Liver (tissue), 9 donors: Measurements from ENCODE around the gene TUBB3. TPM values are rescaled to one million over a fixed set of nuclear protein-coding genes. Genes with fewer than 3 reads are reported as not detected.

ENCODE experiments used
- DNase-seq: peaks from one replicate; pipeline ENCODE4 v3.0.0-alpha.2; 2017; ENCODE audit warnings: low spot score
- H3K27ac ChIP-seq, 2 donors: one replicate each; pipeline ENCODE4 v1.7.0; 2013; ENCODE audit warnings: inconsistent platforms in 2 of 2, low read length in 2 of 2, control low read depth in 1 of 2, low read depth in 1 of 2, mild to moderate bottlenecking in 1 of 2
- H3K27me3 ChIP-seq, 4 donors: one replicate each; pipeline versions ENCODE4 v1.6.1 to v1.7.0; 2013; ENCODE audit warnings: low read length in 3 of 4, inconsistent platforms in 1 of 4, mild to moderate bottlenecking in 1 of 4, moderate library complexity in 1 of 4; ENCODE audit not compliant: control insufficient read depth in 4 of 4, insufficient read depth in 4 of 4
- H3K36me3 ChIP-seq, 4 donors: one replicate each; pipeline versions ENCODE4 v1.6.1 to v1.7.0; 2013; ENCODE audit warnings: low read length in 3 of 4, mild to moderate bottlenecking in 3 of 4, low read depth in 1 of 4, moderate library complexity in 1 of 4; ENCODE audit not compliant: control insufficient read depth in 4 of 4, insufficient read depth in 3 of 4
- H3K4me1 ChIP-seq, 4 donors: one replicate each; pipeline versions ENCODE4 v1.6.1 to v1.7.0; 2013; ENCODE audit warnings: low read length in 3 of 4, mild to moderate bottlenecking in 3 of 4, moderate library complexity in 1 of 4; ENCODE audit not compliant: control insufficient read depth in 4 of 4, insufficient read depth in 4 of 4
- H3K4me3 ChIP-seq, 3 donors: one replicate each; pipeline versions ENCODE4 v1.6.1 to v1.7.0; 2013; ENCODE audit warnings: low read length in 3 of 3, control low read depth in 1 of 3, low read depth in 1 of 3, mild to moderate bottlenecking in 1 of 3
- H3K9ac ChIP-seq, 2 donors: one replicate each; pipeline ENCODE4 v1.7.0; 2013; ENCODE audit warnings: low read length in 2 of 2, mild to moderate bottlenecking in 2 of 2, moderate library complexity in 2 of 2, control low read depth in 1 of 2, low read depth in 1 of 2
- H3K9me3 ChIP-seq, 4 donors: one replicate each; pipeline versions ENCODE4 v1.6.1 to v1.7.0; 2013; ENCODE audit warnings: low read length in 3 of 4; ENCODE audit not compliant: control insufficient read depth in 4 of 4
- EGR1 ChIP-seq, 2 donors: IDR thresholded peaks; 2 replicates each; pipeline ENCODE4 v1.6.1; 2016 to 2018; ENCODE audit warnings: antibody characterized with exemption in 2 of 2, low read depth in 2 of 2
- FOXA1 ChIP-seq: IDR thresholded peaks from 2 replicates; pipeline ENCODE4 v1.6.1; 2016; ENCODE audit warnings: antibody characterized with exemption
- FOXA2 ChIP-seq: IDR thresholded peaks from 2 replicates; pipeline ENCODE4 v1.6.1; 2016; ENCODE audit warnings: antibody characterized with exemption
- GABPA ChIP-seq, 2 donors: IDR thresholded peaks in 1 of 2; conservative IDR thresholded peaks in 1 of 2; 2 replicates each; pipeline ENCODE4 v1.6.1; 2016; ENCODE audit warnings: antibody characterized with exemption in 2 of 2, mild to moderate bottlenecking in 1 of 2, moderate library complexity in 1 of 2
- HNF4A ChIP-seq, 2 donors: conservative IDR thresholded peaks; 2 replicates each; pipeline ENCODE4 v1.6.1; 2016; ENCODE audit warnings: antibody characterized with exemption in 2 of 2, mild to moderate bottlenecking in 2 of 2
- HNF4G ChIP-seq: IDR thresholded peaks from 2 replicates; pipeline ENCODE4 v1.6.1; 2016; ENCODE audit warnings: antibody characterized with exemption
- JUND ChIP-seq, 2 donors: IDR thresholded peaks; 2 replicates each; pipeline ENCODE4 v1.6.1; 2016; ENCODE audit warnings: antibody characterized with exemption in 2 of 2
- NR2F2 ChIP-seq: IDR thresholded peaks from 2 replicates; pipeline ENCODE4 v1.6.1; 2016; ENCODE audit warnings: antibody characterized with exemption
- RAD21 ChIP-seq, 2 donors: IDR thresholded peaks; 2 replicates each; pipeline ENCODE4 v1.6.1; 2016; ENCODE audit warnings: antibody characterized with exemption in 2 of 2, mild to moderate bottlenecking in 2 of 2
- RXRA ChIP-seq, 2 donors: IDR thresholded peaks; 2 replicates each; pipeline ENCODE4 v1.6.1; 2017 to 2018; ENCODE audit warnings: antibody characterized with exemption in 2 of 2, mild to moderate bottlenecking in 1 of 2
- SP1 ChIP-seq: IDR thresholded peaks from 2 replicates; pipeline ENCODE4 v1.6.1; 2018; ENCODE audit warnings: antibody characterized with exemption, mild to moderate bottlenecking
- WGBS: extraction: QIAGEN DNeasy Blood & Tissue Kit; methylation state at CpG from one replicate; pipeline ENCODE4 v1.1.7; 2013; 5-methylcytosine and 5-hydroxymethylcytosine counted together
- polyA plus RNA-seq, 2 donors: library from polyadenylated mRNA; stranded (reverse) in 1 of 2; unstranded in 1 of 2; fragments of 200-250 nt in 1 of 2; fragments of >200 nt in 1 of 2; fragmentation: Nextera tagmentation in 1 of 2; extraction: Ambion mirVana in 1 of 2; gene quantifications; one replicate each; pipeline versions ENCODE4 v1.2.1 to v1.2.3, GENCODE V29; 2013 to 2015
- total RNA-seq, 2 donors: library from RNA; depleted of rRNA; stranded (reverse); fragments of >200 nt; gene quantifications; one replicate each; pipeline ENCODE4 v1.2.3, GENCODE V29; 2014
- TF ChIP-seq, protein P1 (sequence below): IDR thresholded peaks from 2 replicates; pipeline ENCODE4 v1.6.1; 2016; ENCODE audit warnings: antibody characterized with exemption
- TF ChIP-seq, protein P2 (sequence below): IDR thresholded peaks from 2 replicates; pipeline ENCODE4 v1.6.1; 2016; ENCODE audit warnings: antibody characterized with exemption
- TF ChIP-seq, protein P3 (sequence below): IDR thresholded peaks from 2 replicates; pipeline ENCODE4 v1.6.1; 2016; ENCODE audit warnings: antibody characterized with exemption
- TF ChIP-seq, protein P4 (sequence below): fragments of 150-350 bp; IDR thresholded peaks from 2 replicates; pipeline ENCODE4 v1.5.1; 2017; ENCODE audit warnings: improper control_type of control experiment, low read depth, low read length; ENCODE audit not compliant: missing input control
- TF ChIP-seq, protein P5 (sequence below): IDR thresholded peaks from 2 replicates; pipeline ENCODE4 v1.6.1; 2016; ENCODE audit warnings: antibody characterized with exemption, mild to moderate bottlenecking
- donor health status: healthy.
- donor health status: healthy.
- donor health status: healthy.
- donor health status: healthy.
- donor health status: healthy.

Gene TUBB3
- total and polyA plus RNA-seq, 4 donors, result 0.17 to 0.89 (median 0.25) TPM; not detected in 1

DNA sequence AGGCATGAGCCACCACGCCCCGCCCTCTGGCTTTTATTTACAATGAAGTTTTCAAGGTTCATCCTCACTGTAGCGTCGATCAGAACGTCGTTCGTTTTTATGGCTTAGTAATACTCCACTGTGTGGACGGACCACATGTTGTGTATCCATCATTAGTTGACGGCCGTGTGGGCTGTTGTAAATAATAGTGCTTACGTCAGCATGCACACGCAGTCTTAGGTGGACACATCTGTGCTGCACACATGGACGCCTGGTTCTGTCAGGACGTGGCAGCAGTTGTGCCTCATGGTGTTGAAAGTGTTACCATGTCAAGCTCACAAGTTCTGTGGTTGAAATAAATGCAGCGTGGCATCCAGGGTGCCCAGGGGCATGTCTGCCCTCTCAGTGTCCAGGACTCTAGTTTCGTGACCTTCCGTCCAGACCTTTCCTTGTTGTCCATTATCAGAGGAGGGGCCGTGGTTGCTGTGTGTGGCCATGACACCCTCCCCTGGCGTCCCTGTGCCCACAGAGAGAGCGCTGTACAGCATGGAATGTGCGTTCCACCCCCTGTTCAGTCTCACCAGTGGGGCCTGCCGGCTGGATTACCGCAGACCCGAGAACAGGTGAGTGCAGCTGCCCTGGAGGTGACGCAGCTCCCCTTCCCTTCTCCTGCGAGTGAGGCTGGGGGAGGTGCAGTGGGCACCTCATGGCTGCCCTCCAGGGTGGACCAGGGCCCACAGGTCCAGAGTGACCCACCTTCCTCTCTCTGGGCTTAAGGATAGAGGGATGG lies 27.5 kb upstream of the TUBB3 start:
- no peak for DNase-seq
- whole genome bisulfite sequencing, result 95% methylated on average over 26 of the region's 26 CpGs
- no peaks in the 10 kb centered on the region for H3K4me1 ChIP-seq
- no peak overlapping the region for H3K27ac ChIP-seq
- TF ChIP-seq, protein P1, sequence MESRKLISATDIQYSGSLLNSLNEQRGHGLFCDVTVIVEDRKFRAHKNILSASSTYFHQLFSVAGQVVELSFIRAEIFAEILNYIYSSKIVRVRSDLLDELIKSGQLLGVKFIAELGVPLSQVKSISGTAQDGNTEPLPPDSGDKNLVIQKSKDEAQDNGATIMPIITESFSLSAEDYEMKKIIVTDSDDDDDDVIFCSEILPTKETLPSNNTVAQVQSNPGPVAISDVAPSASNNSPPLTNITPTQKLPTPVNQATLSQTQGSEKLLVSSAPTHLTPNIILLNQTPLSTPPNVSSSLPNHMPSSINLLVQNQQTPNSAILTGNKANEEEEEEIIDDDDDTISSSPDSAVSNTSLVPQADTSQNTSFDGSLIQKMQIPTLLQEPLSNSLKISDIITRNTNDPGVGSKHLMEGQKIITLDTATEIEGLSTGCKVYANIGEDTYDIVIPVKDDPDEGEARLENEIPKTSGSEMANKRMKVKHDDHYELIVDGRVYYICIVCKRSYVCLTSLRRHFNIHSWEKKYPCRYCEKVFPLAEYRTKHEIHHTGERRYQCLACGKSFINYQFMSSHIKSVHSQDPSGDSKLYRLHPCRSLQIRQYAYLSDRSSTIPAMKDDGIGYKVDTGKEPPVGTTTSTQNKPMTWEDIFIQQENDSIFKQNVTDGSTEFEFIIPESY, result no peak
- no peak for TF ChIP-seq FOXA1
- no peak for TF ChIP-seq RXRA (IDR thresholded peaks at IDR 0.05)
- TF ChIP-seq, protein P2, sequence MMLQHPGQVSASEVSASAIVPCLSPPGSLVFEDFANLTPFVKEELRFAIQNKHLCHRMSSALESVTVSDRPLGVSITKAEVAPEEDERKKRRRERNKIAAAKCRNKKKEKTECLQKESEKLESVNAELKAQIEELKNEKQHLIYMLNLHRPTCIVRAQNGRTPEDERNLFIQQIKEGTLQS, result no peak
- TF ChIP-seq RAD21 (IDR thresholded peaks at IDR 0.05), result no peak
- TF ChIP-seq HNF4A (conservative IDR thresholded peaks at IDR 0.05), result no peak
- TF ChIP-seq JUND (IDR thresholded peaks at IDR 0.05), result no peak
- TF ChIP-seq NR2F2, result no peak
- TF ChIP-seq, protein P3, sequence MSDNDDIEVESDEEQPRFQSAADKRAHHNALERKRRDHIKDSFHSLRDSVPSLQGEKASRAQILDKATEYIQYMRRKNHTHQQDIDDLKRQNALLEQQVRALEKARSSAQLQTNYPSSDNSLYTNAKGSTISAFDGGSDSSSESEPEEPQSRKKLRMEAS, result no peak
- TF ChIP-seq, protein P4, sequence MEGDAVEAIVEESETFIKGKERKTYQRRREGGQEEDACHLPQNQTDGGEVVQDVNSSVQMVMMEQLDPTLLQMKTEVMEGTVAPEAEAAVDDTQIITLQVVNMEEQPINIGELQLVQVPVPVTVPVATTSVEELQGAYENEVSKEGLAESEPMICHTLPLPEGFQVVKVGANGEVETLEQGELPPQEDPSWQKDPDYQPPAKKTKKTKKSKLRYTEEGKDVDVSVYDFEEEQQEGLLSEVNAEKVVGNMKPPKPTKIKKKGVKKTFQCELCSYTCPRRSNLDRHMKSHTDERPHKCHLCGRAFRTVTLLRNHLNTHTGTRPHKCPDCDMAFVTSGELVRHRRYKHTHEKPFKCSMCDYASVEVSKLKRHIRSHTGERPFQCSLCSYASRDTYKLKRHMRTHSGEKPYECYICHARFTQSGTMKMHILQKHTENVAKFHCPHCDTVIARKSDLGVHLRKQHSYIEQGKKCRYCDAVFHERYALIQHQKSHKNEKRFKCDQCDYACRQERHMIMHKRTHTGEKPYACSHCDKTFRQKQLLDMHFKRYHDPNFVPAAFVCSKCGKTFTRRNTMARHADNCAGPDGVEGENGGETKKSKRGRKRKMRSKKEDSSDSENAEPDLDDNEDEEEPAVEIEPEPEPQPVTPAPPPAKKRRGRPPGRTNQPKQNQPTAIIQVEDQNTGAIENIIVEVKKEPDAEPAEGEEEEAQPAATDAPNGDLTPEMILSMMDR, result no peak
- no peak for TF ChIP-seq SP1
- TF ChIP-seq, protein P5, sequence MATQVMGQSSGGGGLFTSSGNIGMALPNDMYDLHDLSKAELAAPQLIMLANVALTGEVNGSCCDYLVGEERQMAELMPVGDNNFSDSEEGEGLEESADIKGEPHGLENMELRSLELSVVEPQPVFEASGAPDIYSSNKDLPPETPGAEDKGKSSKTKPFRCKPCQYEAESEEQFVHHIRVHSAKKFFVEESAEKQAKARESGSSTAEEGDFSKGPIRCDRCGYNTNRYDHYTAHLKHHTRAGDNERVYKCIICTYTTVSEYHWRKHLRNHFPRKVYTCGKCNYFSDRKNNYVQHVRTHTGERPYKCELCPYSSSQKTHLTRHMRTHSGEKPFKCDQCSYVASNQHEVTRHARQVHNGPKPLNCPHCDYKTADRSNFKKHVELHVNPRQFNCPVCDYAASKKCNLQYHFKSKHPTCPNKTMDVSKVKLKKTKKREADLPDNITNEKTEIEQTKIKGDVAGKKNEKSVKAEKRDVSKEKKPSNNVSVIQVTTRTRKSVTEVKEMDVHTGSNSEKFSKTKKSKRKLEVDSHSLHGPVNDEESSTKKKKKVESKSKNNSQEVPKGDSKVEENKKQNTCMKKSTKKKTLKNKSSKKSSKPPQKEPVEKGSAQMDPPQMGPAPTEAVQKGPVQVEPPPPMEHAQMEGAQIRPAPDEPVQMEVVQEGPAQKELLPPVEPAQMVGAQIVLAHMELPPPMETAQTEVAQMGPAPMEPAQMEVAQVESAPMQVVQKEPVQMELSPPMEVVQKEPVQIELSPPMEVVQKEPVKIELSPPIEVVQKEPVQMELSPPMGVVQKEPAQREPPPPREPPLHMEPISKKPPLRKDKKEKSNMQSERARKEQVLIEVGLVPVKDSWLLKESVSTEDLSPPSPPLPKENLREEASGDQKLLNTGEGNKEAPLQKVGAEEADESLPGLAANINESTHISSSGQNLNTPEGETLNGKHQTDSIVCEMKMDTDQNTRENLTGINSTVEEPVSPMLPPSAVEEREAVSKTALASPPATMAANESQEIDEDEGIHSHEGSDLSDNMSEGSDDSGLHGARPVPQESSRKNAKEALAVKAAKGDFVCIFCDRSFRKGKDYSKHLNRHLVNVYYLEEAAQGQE, result no peak
- TF ChIP-seq GABPA (IDR thresholded peaks at IDR 0.05 in 1 of 2, conservative IDR thresholded peaks at IDR 0.05 in 1 of 2), result no peak
- H3K9ac ChIP-seq, result no peak overlapping the region
- H3K36me3 ChIP-seq, result peaks cover 44 to 86% (median 55%) of the 10 kb centered on the region in 4 donors
- H3K4me3 ChIP-seq, result no peak overlapping the region
- H3K9me3 ChIP-seq, result no peaks in the 10 kb centered on the region
- H3K27me3 ChIP-seq, result no peaks in the 10 kb centered on the region

DNA sequence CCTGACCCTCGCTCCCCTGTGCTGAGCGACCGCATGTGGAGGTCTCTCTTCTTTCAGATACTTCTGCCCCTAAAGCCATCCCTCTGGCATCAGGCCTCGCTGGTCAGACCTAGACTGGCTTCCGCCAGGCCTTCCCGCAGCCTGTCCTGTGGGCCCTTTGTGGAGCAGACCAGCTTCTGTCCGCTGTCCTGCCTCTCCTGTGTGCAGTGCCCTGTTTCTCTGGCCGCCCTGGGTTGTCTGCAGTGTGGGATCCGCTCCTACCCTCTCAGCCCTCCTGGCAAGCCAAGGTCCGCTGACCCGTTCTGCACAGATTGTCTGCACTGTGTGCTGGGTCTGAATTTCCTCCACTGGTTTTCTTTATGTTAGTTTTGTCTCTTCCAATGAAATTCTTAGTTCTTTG lies 25.9 kb upstream of the TUBB3 start:
- no peaks in the 10 kb centered on the region for H3K9me3 ChIP-seq
- no peak for DNase-seq
- 97% methylated on average over 11 of the region's 11 CpGs for WGBS
- no peaks in the 10 kb centered on the region for H3K4me1 ChIP-seq
- H3K27me3 ChIP-seq, result no peaks in the 10 kb centered on the region
- H3K27ac ChIP-seq, result no peak overlapping the region
- H3K4me3 ChIP-seq, result no peak overlapping the region
- H3K36me3 ChIP-seq, result peaks cover 32 to 77% (median 48%) of the 10 kb centered on the region in 4 donors
- no peak overlapping the region for H3K9ac ChIP-seq
- TF ChIP-seq, protein P2, result no peak
- TF ChIP-seq RAD21 (IDR thresholded peaks at IDR 0.05) (no peak), HNF4G (no peak), FOXA2 (no peak), HNF4A (conservative IDR thresholded peaks at IDR 0.05) (no peak), NR2F2 (no peak), EGR1 (IDR thresholded peaks at IDR 0.05; ENCODE audit: low read depth in 2 of 2) (no peak), SP1 (no peak), GABPA (IDR thresholded peaks at IDR 0.05 in 1 of 2, conservative IDR thresholded peaks at IDR 0.05 in 1 of 2) (no peak)
- TF ChIP-seq, protein P1, result no peak
- TF ChIP-seq, protein P5, result no peak
